ENCODE results near the gene ERI3. TPM values are rescaled to one million over a fixed set of nuclear protein-coding genes. Genes with fewer than 3 reads are reported as not detected.
A peak's percentile ranks its signal among the peaks of the same experiment; 100 is the strongest.

The ERI3 gene
- total RNA-seq, 2 donors from 2014 or later, result 30.4 to 45.5 TPM

- H3K27ac Mint-ChIP-seq, result no peak overlapping the region
- no peaks in the 10 kb centered on the region for H3K9me3 Mint-ChIP-seq
Measured at GRCh38 chr1:44339731-44340130, 15.3 kb downstream of the ERI3 start.

DNA sequence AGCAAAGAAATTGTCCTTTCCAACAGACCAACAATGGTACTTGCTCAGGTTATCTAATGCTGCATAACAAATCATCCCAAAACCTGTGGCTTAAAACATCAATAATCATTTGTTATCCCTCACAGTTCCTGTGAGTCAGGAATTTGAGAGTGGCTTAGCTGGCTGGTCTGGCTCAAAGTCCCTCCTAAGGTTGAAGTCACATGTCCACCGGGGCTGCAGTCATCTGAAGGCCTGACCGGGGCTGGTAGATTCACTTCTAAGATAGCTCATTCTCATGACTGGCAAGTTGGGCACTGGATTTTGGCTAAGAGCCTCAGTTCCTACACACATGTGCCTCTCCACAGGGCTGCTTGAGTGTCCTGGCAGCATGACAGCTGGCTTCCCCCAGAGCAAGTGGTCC lies 16.9 kb downstream of the ERI3 start:
- H3K27ac Mint-ChIP-seq, result no peak overlapping the region
- no peak for DNase-seq
- no peaks in the 10 kb centered on the region for H3K9me3 Mint-ChIP-seq
- H3K36me3 Mint-ChIP-seq (ENCODE audit: insufficient read depth in 2 of 2), result peaks cover 0 to 21% of the 10 kb centered on the region in 2 donors
- no peaks in the 10 kb centered on the region for H3K4me1 Mint-ChIP-seq (ENCODE audit: low read depth)
- H3K27me3 Mint-ChIP-seq (ENCODE audit: low read depth), result no peaks in the 10 kb centered on the region
- ATAC-seq (replicated peaks in 1 of 2), result no peak
- H3K4me3 Mint-ChIP-seq, result no peak overlapping the region

More at GRCh38 chr1:44339731-44340130, 15.3 kb downstream of the ERI3 start:
- ATAC-seq (replicated peaks in 1 of 2) (no peak), DNase-seq (no peak)
- H3K27me3 Mint-ChIP-seq (ENCODE audit: low read depth), result no peaks in the 10 kb centered on the region
- H3K4me3 Mint-ChIP-seq, result no peak overlapping the region
- H3K4me1 Mint-ChIP-seq (ENCODE audit: low read depth), result no peaks in the 10 kb centered on the region
- peaks cover 0 to 21% of the 10 kb centered on the region in 2 donors for H3K36me3 Mint-ChIP-seq (ENCODE audit: insufficient read depth in 2 of 2)

- no peaks in the 10 kb centered on the region for H3K27me3 Mint-ChIP-seq (ENCODE audit: low read depth)
- no peak overlapping the region for H3K4me3 Mint-ChIP-seq
- no peak for ATAC-seq (replicated peaks in 1 of 2)
- no peak overlapping the region for H3K27ac Mint-ChIP-seq
- H3K4me1 Mint-ChIP-seq (ENCODE audit: low read depth), result peaks cover 3% of the 10 kb centered on the region
- no peaks in the 10 kb centered on the region for H3K9me3 Mint-ChIP-seq
- no peak for DNase-seq
- H3K36me3 Mint-ChIP-seq (ENCODE audit: insufficient read depth in 2 of 2), result peaks cover 0 to 21% of the 10 kb centered on the region in 2 donors
Measured at GRCh38 chr1:44336668-44337067, 18.4 kb downstream of the ERI3 start.

DNA sequence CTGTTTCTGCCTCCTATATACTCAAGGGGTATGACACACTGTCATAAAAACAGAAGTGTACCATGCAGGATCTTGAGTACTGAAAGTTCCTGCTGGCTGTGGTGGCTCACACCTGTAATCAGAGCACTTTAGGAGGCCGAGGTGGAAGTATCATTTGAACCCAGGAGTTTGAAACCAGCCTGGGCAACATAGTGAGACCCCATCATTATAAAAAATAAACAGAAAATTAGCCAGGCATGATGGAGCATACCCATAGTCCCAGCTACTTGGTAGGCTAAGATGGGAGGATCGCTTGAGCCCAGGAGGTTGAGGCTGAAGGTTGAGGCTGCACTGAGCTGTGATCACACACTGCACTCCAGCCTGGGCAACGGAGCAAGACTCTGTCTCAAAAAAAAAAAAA lies 20.1 kb downstream of the ERI3 start:
- Mint-ChIP-seq H3K4me1 (ENCODE audit: low read depth) (peaks cover 3% of the 10 kb centered on the region), H3K27me3 (ENCODE audit: low read depth) (no peaks in the 10 kb centered on the region), H3K9me3 (no peaks in the 10 kb centered on the region), H3K36me3 (ENCODE audit: insufficient read depth in 2 of 2) (peaks cover 0 to 21% of the 10 kb centered on the region in 2 donors), H3K4me3 (no peak overlapping the region), H3K27ac (no peak overlapping the region)
- no peak for DNase-seq
- no peak for ATAC-seq (replicated peaks in 1 of 2)

GRCh38 chr1:44333376-44333775 lies 21.7 kb downstream of the ERI3 start:
- no peaks in the 10 kb centered on the region for H3K27me3 Mint-ChIP-seq (ENCODE audit: low read depth)
- no peak overlapping the region for H3K4me3 Mint-ChIP-seq
- H3K4me1 Mint-ChIP-seq (ENCODE audit: low read depth), result peaks cover 3% of the 10 kb centered on the region
- DNase-seq (no peak), ATAC-seq (replicated peaks in 1 of 2) (no peak)
- H3K27ac Mint-ChIP-seq, result no peak overlapping the region
- H3K9me3 Mint-ChIP-seq, result no peaks in the 10 kb centered on the region
- H3K36me3 Mint-ChIP-seq (ENCODE audit: insufficient read depth in 2 of 2), result peaks cover 0 to 16% of the 10 kb centered on the region in 2 donors

- H3K9me3 Mint-ChIP-seq, result no peaks in the 10 kb centered on the region
- no peak for ATAC-seq (replicated peaks in 1 of 2)
- H3K27ac Mint-ChIP-seq, result no peak overlapping the region
- H3K27me3 Mint-ChIP-seq (ENCODE audit: low read depth), result no peaks in the 10 kb centered on the region
- H3K36me3 Mint-ChIP-seq (ENCODE audit: insufficient read depth in 2 of 2), result peaks cover 0 to 9% of the 10 kb centered on the region in 2 donors
- H3K4me3 Mint-ChIP-seq, result no peak overlapping the region
- DNase-seq, result no peak
- H3K4me1 Mint-ChIP-seq (ENCODE audit: low read depth), result peaks cover 3% of the 10 kb centered on the region
Measured at GRCh38 chr1:44332505-44332904, 22.6 kb downstream of the ERI3 start.

DNA sequence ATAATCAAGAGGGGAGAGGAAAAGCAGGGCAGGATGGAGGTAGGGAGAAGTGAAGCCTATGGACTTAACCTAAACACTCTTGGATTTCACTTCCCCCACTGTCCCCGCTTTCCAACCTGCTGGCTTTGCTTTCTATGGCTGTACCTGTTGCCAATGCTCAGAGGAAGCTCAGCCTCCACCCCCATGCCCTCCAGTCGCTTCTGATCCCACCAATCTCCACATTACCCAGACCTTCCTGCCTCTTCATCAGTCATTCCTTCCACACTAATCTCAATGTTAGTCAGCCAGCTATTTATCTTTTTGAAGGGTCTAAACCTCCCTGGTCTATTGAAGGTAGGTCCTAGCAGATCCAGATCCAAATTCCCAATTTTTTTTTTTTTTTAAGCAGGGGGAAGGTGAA lies 24.1 kb downstream of the ERI3 start:
- no peak overlapping the region for H3K27ac Mint-ChIP-seq
- DNase-seq (no peak), ATAC-seq (replicated peaks in 1 of 2) (no peak)
- H3K27me3 Mint-ChIP-seq (ENCODE audit: low read depth), result no peaks in the 10 kb centered on the region
- H3K36me3 Mint-ChIP-seq (ENCODE audit: insufficient read depth in 2 of 2), result peaks cover 0 to 6% of the 10 kb centered on the region in 2 donors
- H3K4me1 Mint-ChIP-seq (ENCODE audit: low read depth), result peaks cover 3% of the 10 kb centered on the region
- H3K9me3 Mint-ChIP-seq, result no peaks in the 10 kb centered on the region
- H3K4me3 Mint-ChIP-seq, result no peak overlapping the region

GRCh38 chr1:44328671-44329416 lies 26.2 kb downstream of the ERI3 start:
- peaks cover 3% of the 10 kb centered on the region for H3K4me1 Mint-ChIP-seq (ENCODE audit: low read depth)
- no peaks in the 10 kb centered on the region for H3K36me3 Mint-ChIP-seq (ENCODE audit: insufficient read depth in 2 of 2)
- no peaks in the 10 kb centered on the region for H3K9me3 Mint-ChIP-seq
- ATAC-seq (replicated peaks in 1 of 2) (no peak), DNase-seq (no peak)
- no peak overlapping the region for H3K4me3 Mint-ChIP-seq
- H3K27ac Mint-ChIP-seq, result no peak overlapping the region
- H3K27me3 Mint-ChIP-seq (ENCODE audit: low read depth), result no peaks in the 10 kb centered on the region

GRCh38 chr1:44327679-44328491 lies 27.2 kb downstream of the ERI3 start:
- no peak for ATAC-seq (replicated peaks in 1 of 2)
- H3K27me3 Mint-ChIP-seq (ENCODE audit: low read depth), result no peaks in the 10 kb centered on the region
- H3K4me3 Mint-ChIP-seq, result no peak overlapping the region
- no peaks in the 10 kb centered on the region for H3K36me3 Mint-ChIP-seq (ENCODE audit: insufficient read depth in 2 of 2)
- no peak overlapping the region for H3K27ac Mint-ChIP-seq
- peaks cover 3% of the 10 kb centered on the region for H3K4me1 Mint-ChIP-seq (ENCODE audit: low read depth)
- no peak for DNase-seq
- H3K9me3 Mint-ChIP-seq, result no peaks in the 10 kb centered on the region

- Mint-ChIP-seq H3K4me1 (ENCODE audit: low read depth) (no peaks in the 10 kb centered on the region), H3K4me3 (no peak overlapping the region), H3K27ac (no peak overlapping the region), H3K36me3 (ENCODE audit: insufficient read depth in 2 of 2) (no peaks in the 10 kb centered on the region), H3K27me3 (ENCODE audit: low read depth) (no peaks in the 10 kb centered on the region), H3K9me3 (no peaks in the 10 kb centered on the region)
- no peak for ATAC-seq (replicated peaks in 1 of 2)
- DNase-seq, result no peak
Measured at GRCh38 chr1:44326821-44327465, 28.1 kb downstream of the ERI3 start.

DNA sequence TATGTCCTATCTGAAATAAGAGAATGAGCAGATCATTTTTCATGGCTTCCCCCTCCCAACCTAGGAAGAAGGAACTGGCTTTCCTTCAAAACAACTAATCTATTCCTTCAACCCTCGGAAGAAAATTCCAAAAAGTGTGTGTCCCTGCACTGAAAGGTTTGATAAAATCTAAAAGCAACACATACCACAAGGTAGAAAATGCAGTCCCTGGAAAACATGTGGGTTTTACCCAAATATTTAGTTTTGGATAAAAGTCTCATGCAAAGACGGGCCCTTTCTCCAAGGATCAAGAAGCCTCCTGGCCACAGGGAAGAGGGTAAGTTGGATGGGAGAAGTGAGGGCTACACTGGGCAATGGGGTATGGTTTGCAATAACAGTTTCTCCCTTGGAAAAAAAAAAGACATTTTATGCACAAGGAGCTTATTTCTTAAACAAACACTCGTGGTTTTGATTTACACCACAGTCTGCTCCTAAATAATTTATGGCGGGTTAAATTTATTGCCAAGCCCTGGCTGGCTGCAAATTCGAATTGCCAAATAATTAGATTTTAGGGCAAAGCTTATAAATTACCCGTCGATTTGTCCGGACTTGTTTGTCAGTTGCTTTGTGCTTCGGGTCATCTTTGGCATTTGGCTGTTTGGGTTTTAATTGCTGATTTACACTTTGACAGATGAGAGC lies 28.9 kb downstream of the ERI3 start:
- Mint-ChIP-seq H3K27me3 (ENCODE audit: low read depth) (no peaks in the 10 kb centered on the region), H3K36me3 (ENCODE audit: insufficient read depth in 2 of 2) (no peaks in the 10 kb centered on the region), H3K4me3 (no peak overlapping the region), H3K9me3 (no peaks in the 10 kb centered on the region), H3K4me1 (ENCODE audit: low read depth) (no peaks in the 10 kb centered on the region), H3K27ac (no peak overlapping the region)
- no peak for DNase-seq
- ATAC-seq (replicated peaks in 1 of 2), result no peak

- H3K4me3 Mint-ChIP-seq, result no peak overlapping the region
- ATAC-seq (replicated peaks in 1 of 2) (no peak), DNase-seq (no peak)
- H3K9me3 Mint-ChIP-seq, result no peaks in the 10 kb centered on the region
- peaks cover 0 to 2% of the 10 kb centered on the region in 2 donors for H3K36me3 Mint-ChIP-seq (ENCODE audit: insufficient read depth in 2 of 2)
- H3K27ac Mint-ChIP-seq, result no peak overlapping the region
- H3K4me1 Mint-ChIP-seq (ENCODE audit: low read depth), result peaks cover 1% of the 10 kb centered on the region
- no peaks in the 10 kb centered on the region for H3K27me3 Mint-ChIP-seq (ENCODE audit: low read depth)
Measured at GRCh38 chr1:44323947-44324346, 31.1 kb downstream of the ERI3 start.

GRCh38 chr1:44322367-44322766 lies 32.7 kb downstream of the ERI3 start:
- Mint-ChIP-seq H3K27ac (peak overlapping the region; percentile 13), H3K36me3 (ENCODE audit: insufficient read depth in 2 of 2) (peaks cover 2 to 4% of the 10 kb centered on the region in 2 donors), H3K9me3 (no peaks in the 10 kb centered on the region), H3K27me3 (ENCODE audit: low read depth) (no peaks in the 10 kb centered on the region), H3K4me3 (no peak overlapping the region), H3K4me1 (ENCODE audit: low read depth) (peaks cover 4% of the 10 kb centered on the region)
- no peak for DNase-seq
- ATAC-seq (replicated peaks in 1 of 2), result no peak
